ENCODE results near the gene JMY.
"Not testable (repeated sequence)": the region's sequence is repeated elsewhere in the genome, so short reads cannot be mapped to it uniquely, and the experiment has no call there.

The JMY gene

GRCh38 chr5:79237740-79238560, 2.0 kb downstream of the JMY start:
- no peak for DNase-seq (ENCODE audit: low read depth)

DNA sequence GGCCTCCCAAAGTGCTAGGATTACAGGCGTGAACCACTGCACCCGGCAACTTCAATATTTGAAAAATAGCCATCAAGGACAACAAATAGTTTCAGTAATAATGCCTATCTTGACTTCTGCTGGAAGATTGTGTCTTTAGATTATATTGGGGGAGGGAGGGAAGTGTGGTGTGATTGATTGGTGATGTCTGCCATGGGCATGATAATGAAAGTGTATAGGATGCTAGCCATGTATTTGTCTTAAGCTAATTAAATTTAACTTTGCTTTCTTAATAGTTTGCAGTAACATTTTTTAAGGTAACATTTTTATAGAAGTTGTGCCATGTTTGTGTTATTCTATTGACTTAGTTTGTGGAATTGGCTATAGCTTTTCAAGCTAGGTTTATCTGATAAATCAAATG, 4.6 kb downstream of the JMY start:
- DNase-seq (ENCODE audit: low read depth): no peak

DNA sequence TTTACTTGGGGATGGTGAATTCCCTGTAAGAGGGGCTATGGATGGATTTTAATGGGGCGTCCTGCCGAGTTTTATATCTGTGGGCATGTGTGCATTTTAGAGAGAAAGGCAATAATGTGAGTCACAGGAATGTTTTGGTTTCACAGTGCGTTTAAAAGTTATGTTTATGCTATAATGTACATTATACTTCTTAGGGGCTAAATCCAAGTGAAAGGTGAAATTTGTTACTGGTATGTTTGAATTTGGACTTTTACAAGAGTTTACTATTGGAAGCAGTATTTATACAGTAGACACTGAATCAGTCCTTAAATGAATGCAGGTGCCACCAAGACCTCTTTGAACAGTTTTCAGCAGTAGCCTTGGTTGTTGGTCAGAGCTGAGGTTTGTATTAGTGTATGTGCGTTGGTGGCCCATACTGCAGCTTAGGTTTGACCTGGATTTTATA, 5.6 kb downstream of the JMY start:
- no peak for DNase-seq (ENCODE audit: low read depth)

- no peak for DNase-seq (ENCODE audit: low read depth)
These were observed 6.5 kb downstream of the JMY start for GRCh38 chr5:79242242-79243039.

- DNase-seq (ENCODE audit: low read depth): no peak
These were observed 7.3 kb downstream of the JMY start for GRCh38 chr5:79243224-79243623.

GRCh38 chr5:79254067-79254466, 18.1 kb downstream of the JMY start:
- not testable (repeated sequence) for DNase-seq (ENCODE audit: low read depth)

- DNase-seq (ENCODE audit: low read depth): no peak
These were observed 20.0 kb downstream of the JMY start for GRCh38 chr5:79255786-79256557.

DNA sequence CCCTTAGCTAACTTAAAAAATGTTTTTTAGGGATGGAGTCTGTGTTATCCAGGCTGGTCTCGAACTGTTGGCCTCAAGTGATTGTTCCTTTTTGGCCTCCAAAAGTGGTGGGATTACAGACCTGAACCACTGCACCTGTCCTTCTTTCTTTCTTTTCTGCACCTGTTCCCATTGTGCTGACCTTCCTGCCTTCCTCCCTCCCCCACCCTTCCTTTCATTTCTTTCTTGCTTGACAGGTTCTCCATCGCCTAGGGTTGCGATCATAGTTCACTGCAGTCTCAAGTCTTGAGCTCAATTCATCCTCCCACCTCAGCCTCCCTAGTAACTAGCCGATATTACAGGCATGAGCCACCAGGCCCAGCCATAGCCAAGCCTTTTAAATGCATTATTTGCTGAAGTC, 20.6 kb downstream of the JMY start:
- no peak for DNase-seq (ENCODE audit: low read depth)

- no peak for DNase-seq (ENCODE audit: low read depth)
These were observed 21.4 kb downstream of the JMY start for GRCh38 chr5:79257314-79257713.

GRCh38 chr5:79258801-79259200, 22.9 kb downstream of the JMY start:
- no peak for DNase-seq (ENCODE audit: low read depth)

DNA sequence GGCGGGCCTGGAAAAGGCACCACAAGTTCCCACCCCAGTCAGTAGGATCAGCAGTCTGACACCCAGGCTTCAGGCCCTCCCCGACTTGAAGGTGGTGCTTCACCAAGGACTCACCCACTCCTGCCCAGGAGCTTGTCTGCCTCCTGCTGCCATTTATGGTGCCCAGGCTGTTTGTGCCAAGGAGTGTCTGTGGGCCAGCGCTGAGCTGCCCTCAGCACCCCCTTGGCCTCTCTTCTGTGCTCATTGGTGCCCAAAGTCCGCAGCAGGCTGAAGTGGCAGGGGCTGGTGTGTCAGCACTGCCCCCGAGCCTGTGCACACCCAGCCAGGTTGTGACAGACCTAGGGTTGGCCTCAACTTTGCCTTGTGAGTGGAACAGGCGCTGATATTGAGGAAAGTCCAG, 23.5 kb downstream of the JMY start:
- DNase-seq (ENCODE audit: low read depth): no peak

- no peak for DNase-seq (ENCODE audit: low read depth)
These were observed 23.9 kb downstream of the JMY start for GRCh38 chr5:79259810-79260209.

- no peak for DNase-seq (ENCODE audit: low read depth)
These were observed 26.0 kb downstream of the JMY start for GRCh38 chr5:79261897-79262296.

DNA sequence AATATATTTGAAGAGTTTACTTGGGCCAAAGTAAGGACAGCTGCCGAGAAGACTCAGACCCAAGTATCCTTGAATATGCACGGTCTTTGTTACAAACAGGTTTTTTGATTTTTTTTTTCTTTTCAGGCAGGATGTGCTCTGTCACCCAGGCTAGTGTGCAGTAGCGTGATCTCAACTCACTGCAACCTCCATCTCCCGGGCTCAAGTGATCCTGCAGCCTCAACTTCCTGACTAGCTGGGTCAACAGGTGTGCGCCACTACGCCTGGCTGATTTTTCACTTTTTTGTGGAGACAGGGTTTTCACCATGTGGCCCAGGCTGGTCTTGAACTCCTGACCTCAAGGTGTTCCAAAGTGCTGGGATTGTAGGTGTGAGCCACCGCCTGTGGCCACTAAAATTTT, 27.4 kb downstream of the JMY start:
- DNase-seq (ENCODE audit: low read depth): no peak

GRCh38 chr5:79267180-79267579, 31.2 kb downstream of the JMY start:
- DNase-seq (ENCODE audit: low read depth): no peak

- DNase-seq (ENCODE audit: low read depth): no peak
These were observed 33.8 kb downstream of the JMY start for GRCh38 chr5:79269733-79270166.

- DNase-seq (ENCODE audit: low read depth): no peak
These were observed 37.4 kb downstream of the JMY start for GRCh38 chr5:79273341-79273740.

GRCh38 chr5:79284846-79285245, 48.9 kb downstream of the JMY start:
- no peak for DNase-seq (ENCODE audit: low read depth)

DNA sequence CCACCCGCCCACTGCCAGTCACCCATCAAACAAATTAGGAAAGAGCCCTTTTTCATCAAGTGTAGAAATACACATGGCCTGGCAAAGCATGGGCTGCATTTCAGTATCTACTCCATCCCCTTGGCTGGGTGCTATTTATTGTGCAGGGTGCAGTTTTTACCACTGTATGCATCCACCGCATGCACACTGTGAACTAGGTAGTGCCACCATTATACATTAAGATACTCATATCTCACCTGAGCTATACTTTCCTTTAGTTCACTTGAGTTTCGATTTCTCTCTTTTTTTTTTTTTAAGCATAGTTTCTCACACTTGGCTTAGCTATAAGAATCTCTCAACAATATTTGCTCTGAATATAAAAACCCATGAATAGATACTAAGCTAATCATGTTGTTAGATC, 49.4 kb downstream of the JMY start:
- no peak for DNase-seq (ENCODE audit: low read depth)

- no peak for DNase-seq (ENCODE audit: low read depth)
These were observed 49.9 kb downstream of the JMY start for GRCh38 chr5:79285833-79286232.

GRCh38 chr5:79287380-79287779, 51.4 kb downstream of the JMY start:
- no peak for DNase-seq (ENCODE audit: low read depth)

GRCh38 chr5:79287907-79288306, 52.0 kb downstream of the JMY start:
- no peak for DNase-seq (ENCODE audit: low read depth)

DNA sequence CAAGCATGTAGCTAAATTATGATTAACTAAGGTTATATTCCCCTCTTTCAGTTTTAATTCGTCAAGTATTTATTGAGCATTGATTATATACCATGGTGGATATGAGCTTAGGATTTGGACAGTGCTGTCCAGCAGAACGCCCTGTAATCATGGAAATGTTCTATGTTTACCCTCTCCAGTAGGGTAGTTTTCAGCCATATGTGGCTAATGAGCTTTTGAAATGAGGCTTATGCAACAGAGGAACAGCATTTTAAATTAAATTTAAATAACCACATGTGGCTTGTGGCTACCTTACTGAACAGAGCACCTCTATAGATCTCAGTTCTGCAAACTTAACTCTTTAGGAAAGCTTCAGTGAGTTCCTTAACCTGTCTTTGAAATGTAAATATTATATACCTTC, 59.1 kb downstream of the JMY start:
- DNase-seq (ENCODE audit: low read depth): no peak
